ENCODE data around the gene SCART1. TPM values are rescaled to one million over a fixed set of nuclear protein-coding genes. Genes with fewer than 3 reads are reported as not detected.
"Not testable (repeated sequence)": the region's sequence is repeated elsewhere in the genome, so short reads cannot be mapped to it uniquely, and the experiment has no call there.

The SCART1 gene
- 10 to 100 TPM; 10.6 to 12.1 TPM for total RNA-seq

DNA sequence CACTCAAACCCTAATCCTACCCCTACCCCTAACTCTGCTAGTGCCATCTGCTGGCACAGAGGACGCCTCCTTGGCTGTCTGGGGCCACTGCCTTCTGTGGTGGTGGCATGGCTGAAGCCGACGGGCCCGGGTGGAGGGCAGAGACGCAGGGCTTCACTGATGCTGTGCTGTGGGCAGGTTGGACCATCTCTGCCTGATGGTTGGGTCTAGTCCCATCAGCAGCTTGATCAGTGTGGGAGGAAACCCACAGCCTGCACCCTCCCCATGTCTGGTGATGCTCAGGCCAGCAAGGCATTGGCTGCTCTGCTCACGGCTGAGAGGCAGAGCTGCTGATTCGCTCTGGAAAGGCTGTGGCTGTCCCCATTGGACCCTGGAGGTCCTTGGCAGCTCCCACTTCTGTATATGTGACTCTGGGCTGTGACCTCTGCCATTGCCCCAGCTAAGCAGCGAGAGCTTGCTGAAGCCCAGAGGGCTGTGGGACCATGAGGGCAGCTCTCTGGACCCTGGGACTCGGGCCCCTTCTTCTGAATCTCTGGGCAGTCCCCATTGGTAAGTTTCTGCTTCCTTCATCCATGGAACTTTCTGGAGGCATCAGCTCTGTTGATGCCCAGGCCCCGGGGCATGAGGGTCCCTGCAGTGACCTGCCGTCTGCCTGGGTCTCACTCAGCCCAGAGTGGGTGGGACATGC, at the start of gene SCART1:
Gene SCART1, plus strand, starts transcription at position 430 of the 688 bp plus-strand sequence. Its CDS starts 53 bp downstream, at position 483.
- ATAC-seq (ENCODE audit: insufficient number of reproducible peaks, low FRiP score, low read depth) = no peak
- H3K4me1 ChIP-seq (ENCODE audit: control insufficient read depth in 1 of 2, low read depth in 2 of 2) = no peaks in the 10 kb centered on the region
- no peak within 1 kb of the TSS for H3K4me3 ChIP-seq
- no peaks in the 10 kb centered on the region for H3K27me3 ChIP-seq (replicated peaks; ENCODE audit: insufficient read depth)
- TF ChIP-seq, protein P1, sequence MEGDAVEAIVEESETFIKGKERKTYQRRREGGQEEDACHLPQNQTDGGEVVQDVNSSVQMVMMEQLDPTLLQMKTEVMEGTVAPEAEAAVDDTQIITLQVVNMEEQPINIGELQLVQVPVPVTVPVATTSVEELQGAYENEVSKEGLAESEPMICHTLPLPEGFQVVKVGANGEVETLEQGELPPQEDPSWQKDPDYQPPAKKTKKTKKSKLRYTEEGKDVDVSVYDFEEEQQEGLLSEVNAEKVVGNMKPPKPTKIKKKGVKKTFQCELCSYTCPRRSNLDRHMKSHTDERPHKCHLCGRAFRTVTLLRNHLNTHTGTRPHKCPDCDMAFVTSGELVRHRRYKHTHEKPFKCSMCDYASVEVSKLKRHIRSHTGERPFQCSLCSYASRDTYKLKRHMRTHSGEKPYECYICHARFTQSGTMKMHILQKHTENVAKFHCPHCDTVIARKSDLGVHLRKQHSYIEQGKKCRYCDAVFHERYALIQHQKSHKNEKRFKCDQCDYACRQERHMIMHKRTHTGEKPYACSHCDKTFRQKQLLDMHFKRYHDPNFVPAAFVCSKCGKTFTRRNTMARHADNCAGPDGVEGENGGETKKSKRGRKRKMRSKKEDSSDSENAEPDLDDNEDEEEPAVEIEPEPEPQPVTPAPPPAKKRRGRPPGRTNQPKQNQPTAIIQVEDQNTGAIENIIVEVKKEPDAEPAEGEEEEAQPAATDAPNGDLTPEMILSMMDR (IDR thresholded peaks at IDR 0.05) = no peak
- H3K9me3 ChIP-seq = peaks cover 7% of the 10 kb centered on the region
- H3K36me3 ChIP-seq = no peaks in the 10 kb centered on the region
- H3K27ac ChIP-seq = no peak within 1 kb of the TSS
- no peak for DNase-seq (ENCODE audit: low spot score)

DNA sequence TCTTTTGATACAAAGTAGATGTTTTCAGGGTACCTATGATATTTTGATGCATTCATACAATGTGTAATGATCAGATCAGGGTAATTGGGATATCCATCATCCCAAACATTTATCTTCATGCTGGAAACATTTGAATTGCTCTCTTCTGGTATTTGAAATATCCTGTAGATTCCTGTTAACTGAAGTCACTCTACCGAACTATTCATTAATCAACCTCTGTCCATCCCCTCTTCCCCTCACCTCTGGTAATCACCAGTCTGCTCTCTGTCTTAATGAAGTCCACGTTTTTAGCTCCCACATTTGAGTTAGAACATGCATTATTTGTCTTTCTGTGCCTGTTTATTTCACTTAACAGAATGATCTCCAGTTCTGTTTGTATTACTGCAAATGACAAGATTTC, 48.5 kb upstream of the SCART1 start:
- Histone ChIP-seq H3K27me3 (replicated peaks; ENCODE audit: insufficient read depth) (no peaks in the 10 kb centered on the region), H3K9me3 (no peaks in the 10 kb centered on the region), H3K27ac (no peak overlapping the region), H3K36me3 (peaks cover 21% of the 10 kb centered on the region), H3K4me1 (ENCODE audit: control insufficient read depth in 1 of 2, low read depth in 2 of 2) (no peaks in the 10 kb centered on the region), H3K4me3 (no peak overlapping the region)
- TF ChIP-seq, protein P1 (IDR thresholded peaks at IDR 0.05) = no peak
- no peak for ATAC-seq (ENCODE audit: insufficient number of reproducible peaks, low FRiP score, low read depth)
- DNase-seq (ENCODE audit: low spot score) = no peak

DNA sequence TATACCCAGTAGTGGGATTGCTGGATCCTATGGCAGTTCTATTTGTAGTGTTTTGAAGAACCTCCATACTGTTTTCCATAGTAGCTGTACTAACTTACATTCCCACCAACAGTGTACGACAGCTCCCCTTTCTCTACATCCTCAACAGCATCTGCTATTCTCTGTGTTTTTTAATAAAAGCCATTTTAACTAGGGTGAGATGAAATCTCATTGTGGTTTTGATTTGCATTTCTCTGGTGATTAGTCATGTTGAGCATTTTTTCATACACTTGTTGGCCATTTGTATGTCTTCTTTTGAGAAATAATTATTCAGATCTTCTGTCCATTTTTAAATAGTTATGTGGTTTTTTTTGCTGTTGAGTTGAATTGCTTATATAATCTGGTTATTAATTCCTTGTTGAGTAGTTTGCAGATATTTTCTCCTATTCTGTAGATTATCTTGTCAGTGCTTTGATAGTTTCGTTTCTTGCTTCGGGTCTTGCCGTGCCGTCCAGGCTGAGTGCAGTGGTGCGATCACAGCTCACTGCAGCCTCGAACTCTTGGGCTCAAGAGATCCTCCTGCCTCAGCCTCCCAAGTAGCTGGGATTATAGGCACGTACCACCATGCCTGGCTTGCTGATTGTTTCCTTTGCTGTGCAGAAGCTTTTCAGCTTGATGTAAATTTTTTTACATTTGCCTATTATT, 47.8 kb upstream of the SCART1 start:
- no peak for ATAC-seq (ENCODE audit: insufficient number of reproducible peaks, low FRiP score, low read depth)
- Histone ChIP-seq H3K27me3 (replicated peaks; ENCODE audit: insufficient read depth) (no peaks in the 10 kb centered on the region), H3K36me3 (peaks cover 21% of the 10 kb centered on the region), H3K4me1 (ENCODE audit: control insufficient read depth in 1 of 2, low read depth in 2 of 2) (no peaks in the 10 kb centered on the region), H3K4me3 (no peak overlapping the region), H3K9me3 (peaks cover 3% of the 10 kb centered on the region), H3K27ac (no peak overlapping the region)
- TF ChIP-seq, protein P1 (IDR thresholded peaks at IDR 0.05) = no peak
- no peak for DNase-seq (ENCODE audit: low spot score)

DNA sequence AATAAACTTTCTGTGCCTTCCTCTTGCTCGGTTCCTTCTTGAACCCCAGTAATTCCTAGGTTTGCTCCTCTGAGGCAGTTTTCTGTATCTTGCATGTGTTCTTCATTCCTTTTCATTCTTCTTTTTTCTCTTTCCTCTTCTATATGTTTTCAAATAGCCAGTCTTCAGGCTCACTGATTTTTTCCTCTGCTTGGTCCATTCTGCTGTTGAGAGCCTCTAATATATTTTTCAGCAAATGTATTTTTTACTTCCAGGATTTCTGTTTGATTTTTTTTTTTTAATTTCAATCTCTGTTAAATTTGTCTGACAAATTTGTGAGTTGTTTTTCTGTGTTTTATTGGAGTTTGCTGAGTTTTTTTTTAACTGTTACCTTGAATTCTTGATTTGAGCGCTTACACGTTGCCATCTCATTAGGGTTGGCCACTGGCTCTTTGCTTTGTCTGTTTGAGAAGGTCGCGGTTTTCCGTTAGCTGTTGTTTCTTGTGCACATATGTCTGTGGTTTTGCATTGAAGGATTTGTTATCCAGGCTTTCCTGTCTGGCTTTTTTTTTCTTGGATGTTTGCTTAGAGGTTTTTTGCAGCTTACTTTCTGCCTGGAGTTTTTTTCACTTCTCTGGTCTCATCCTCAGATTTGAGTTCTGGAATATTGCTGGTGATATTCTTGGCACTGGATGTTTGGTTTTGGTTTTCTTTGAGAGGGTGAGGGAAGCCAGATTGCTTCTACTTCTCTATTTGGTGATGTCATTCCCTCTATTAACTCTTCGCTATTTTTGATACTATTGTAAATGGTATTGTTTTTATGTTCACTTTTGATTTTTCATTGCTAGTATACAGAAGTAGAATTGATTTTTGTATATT, 42.0 kb upstream of the SCART1 start:
- DNase-seq (ENCODE audit: low spot score) (no peak), ATAC-seq (ENCODE audit: insufficient number of reproducible peaks, low FRiP score, low read depth) (no peak)
- H3K27me3 ChIP-seq (replicated peaks; ENCODE audit: insufficient read depth) = no peaks in the 10 kb centered on the region
- no peak overlapping the region for H3K4me3 ChIP-seq
- H3K36me3 ChIP-seq = peaks cover 20% of the 10 kb centered on the region
- no peaks in the 10 kb centered on the region for H3K4me1 ChIP-seq (ENCODE audit: control insufficient read depth in 1 of 2, low read depth in 2 of 2)
- peaks cover 26% of the 10 kb centered on the region for H3K9me3 ChIP-seq
- TF ChIP-seq, protein P1 (IDR thresholded peaks at IDR 0.05) = no peak
- no peak overlapping the region for H3K27ac ChIP-seq

DNA sequence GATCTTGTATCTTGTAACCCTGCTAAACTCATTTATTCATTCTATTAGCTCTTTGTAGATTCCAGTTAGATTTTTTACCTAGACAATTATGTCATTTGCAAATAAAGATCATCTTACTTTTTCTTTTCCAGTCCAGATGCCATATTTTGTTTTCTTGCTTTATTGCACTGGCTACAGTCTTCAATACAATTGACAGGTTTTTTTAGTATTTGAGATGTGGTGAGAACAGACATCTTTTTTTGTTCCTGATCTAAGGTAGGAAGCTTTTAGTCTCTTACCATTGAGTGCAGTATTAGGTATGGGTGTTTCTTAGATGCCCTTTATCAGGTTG, 41.4 kb upstream of the SCART1 start:
- Histone ChIP-seq H3K4me1 (ENCODE audit: control insufficient read depth in 1 of 2, low read depth in 2 of 2) (no peaks in the 10 kb centered on the region), H3K4me3 (no peak overlapping the region), H3K36me3 (peaks cover 20% of the 10 kb centered on the region), H3K27me3 (replicated peaks; ENCODE audit: insufficient read depth) (no peaks in the 10 kb centered on the region), H3K27ac (no peak overlapping the region), H3K9me3 (peaks cover 26% of the 10 kb centered on the region)
- TF ChIP-seq, protein P1 (IDR thresholded peaks at IDR 0.05) = no peak
- no peak for ATAC-seq (ENCODE audit: insufficient number of reproducible peaks, low FRiP score, low read depth)
- no peak for DNase-seq (ENCODE audit: low spot score)

DNA sequence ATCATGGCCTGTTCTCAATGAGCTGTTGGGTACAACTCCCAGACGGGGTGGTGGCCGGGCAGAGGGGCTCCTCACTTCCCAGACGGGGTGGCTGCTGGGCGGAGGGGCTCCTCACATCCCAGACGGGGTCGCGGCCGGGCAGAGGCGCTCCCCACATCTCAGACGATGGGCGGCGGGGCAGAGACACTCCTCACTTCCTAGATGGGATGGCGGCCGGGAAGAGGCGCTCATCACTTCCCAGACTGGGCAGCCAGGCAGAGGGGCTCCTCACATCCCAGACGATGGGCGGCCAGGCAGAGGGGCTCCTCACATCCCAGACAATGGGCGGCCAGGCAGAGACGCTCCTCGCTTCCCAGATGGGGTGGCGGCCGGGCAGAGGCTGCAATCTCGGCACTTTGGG, 39.3 kb upstream of the SCART1 start:
- H3K27me3 ChIP-seq (replicated peaks; ENCODE audit: insufficient read depth); H3K27ac ChIP-seq; H3K4me3 ChIP-seq; DNase-seq (ENCODE audit: low spot score); ATAC-seq (ENCODE audit: insufficient number of reproducible peaks, low FRiP score, low read depth); H3K4me1 ChIP-seq (ENCODE audit: control insufficient read depth in 1 of 2, low read depth in 2 of 2): not testable (repeated sequence)
- H3K9me3 ChIP-seq = peaks cover 26% of the 10 kb centered on the region
- H3K36me3 ChIP-seq = peaks cover 22% of the 10 kb centered on the region
